IPS-NIHi7 (cell line): Measurements from ENCODE around the gene AAR2.
A peak's percentile ranks its signal among the peaks of the same experiment; 100 is the strongest.

Experiments
- DNase-seq: peaks from one replicate; pipeline ENCODE4 v3.0.0; 2012; ENCODE audit warnings: mixed read lengths; ENCODE audit errors: extremely low spot score

AAR2 gene

DNA sequence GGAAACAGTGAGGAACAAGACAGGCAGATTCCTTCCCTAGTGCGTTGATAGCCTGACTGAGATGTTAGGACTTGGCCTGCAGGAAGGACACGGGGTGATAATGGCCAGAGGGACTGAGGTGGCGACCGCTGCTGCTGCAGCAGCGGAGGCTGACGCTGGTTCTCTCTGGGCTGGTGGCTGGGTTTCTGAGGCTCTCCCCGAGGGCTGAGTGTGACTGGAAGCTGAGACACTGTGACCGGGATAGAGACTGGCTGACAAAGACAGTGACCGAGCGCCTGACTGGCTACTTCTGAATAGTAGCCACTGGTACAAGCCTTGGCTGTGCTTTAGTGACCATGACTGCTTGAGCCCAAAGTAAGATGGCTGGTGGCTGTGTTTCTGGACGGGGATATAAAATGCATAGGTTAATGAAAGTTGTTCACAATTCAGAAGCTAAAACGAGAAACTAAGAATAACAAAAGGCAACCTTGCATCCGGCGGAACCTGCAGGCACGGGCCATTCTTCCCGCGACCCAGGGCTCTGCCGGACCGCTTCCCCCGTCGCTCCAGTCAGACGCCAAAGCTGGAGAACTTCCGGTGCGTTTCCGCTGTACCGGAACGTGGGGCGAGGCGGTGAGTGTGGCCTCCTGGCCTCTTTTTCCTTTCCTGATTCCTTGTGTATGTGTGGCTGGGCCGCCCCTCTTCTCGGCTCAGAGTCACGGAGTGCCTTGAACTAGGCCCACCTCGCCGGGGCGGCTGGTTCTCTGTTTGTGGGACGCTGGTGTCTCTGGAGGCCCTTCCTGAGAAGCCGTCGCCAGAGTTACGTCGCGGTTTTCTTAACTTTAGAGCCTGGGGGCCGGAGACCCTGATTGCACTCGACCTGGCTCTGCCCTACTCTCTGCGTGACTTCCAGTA, at the start of gene AAR2:
Gene AAR2 (plus strand): TSS at position 587 of the 894 bp plus-strand sequence. CDS start 3,391 bp downstream, outside the sequence.
- peak; percentile 88 for DNase-seq

DNA sequence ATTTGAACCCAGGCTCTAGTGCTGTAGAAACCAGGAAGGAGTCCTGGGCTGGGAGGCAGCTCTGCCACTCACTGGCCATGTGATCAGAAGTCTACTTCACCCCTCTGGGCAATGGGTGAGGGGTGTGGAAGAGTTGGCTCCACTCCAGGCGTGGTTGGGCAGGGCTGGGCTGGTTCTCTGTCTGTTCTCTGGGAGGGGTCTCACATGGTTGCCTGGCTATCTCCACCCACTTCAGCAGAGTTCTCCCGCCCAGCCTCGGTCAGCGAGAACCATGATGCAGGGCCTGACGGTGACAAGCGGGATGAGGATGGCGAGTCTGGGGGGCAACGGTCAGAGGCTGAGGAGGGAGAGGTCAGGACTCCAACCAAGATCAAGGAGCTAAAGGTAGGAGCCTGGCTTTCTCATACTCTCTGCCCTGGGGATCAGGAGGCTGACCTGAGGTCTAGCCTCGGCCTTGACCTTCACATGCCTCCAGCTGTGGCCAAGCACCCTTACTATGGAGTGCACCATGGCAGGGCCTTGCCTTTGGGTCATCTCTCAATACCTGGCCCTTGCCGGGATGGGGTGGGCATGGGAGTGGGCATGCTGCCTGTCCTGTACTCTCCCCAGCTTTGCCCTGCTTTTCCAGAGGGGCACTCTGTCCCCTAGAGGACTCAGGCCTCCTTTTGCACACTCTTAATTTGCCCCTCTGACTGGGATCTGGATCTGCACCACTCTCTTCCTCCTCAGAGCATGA, 42.1 kb upstream of the AAR2 start:
- DNase-seq: no peak

DNA sequence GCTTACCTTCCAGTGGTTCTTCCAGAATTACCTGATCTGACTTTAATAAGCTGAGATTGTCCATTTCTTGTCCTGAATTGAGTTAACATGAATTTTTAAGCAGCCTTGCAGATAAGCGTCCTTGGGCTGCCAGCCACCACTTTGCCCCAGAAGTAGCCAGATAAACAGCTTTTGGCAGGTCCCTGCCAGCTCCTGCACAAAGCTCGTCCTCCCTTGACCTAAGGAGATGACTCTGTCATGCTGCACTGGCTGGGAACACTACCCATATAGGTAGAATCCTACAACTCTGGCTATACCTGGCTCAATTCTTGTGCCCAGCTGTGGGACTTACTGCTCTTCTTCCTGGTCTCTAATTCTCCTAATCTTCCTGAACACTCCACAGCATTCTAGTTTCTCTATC, 39.6 kb upstream of the AAR2 start:
- DNase-seq: no peak

DNA sequence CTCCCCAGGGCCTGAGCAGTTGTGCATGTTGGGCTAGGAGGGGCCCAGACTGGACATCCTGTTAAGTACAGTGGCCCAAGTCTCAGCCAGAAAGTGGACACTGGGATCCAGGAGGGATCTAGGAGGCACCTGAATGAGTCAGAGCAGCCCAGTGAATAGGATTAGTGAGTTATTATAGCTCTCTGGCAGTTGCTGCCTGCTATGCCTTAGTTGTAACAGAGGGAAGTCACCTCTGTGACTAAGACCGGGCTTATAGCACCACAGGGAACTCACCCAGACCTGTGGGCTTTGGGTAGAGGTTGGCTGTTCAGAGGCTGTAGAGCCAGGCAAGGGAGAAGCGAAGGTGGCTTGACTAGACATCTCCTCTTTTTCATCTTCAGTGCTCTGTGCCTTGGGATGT, 39.0 kb upstream of the AAR2 start:
- DNase-seq: no peak

GRCh38 chr20:36199345-36200257, 36.7 kb upstream of the AAR2 start:
- DNase-seq: peak; percentile 93

- no peak for DNase-seq
Observed at GRCh38 chr20:36200451-36200850, 35.8 kb upstream of the AAR2 start.

GRCh38 chr20:36201198-36201597, 35.1 kb upstream of the AAR2 start:
- no peak for DNase-seq

DNA sequence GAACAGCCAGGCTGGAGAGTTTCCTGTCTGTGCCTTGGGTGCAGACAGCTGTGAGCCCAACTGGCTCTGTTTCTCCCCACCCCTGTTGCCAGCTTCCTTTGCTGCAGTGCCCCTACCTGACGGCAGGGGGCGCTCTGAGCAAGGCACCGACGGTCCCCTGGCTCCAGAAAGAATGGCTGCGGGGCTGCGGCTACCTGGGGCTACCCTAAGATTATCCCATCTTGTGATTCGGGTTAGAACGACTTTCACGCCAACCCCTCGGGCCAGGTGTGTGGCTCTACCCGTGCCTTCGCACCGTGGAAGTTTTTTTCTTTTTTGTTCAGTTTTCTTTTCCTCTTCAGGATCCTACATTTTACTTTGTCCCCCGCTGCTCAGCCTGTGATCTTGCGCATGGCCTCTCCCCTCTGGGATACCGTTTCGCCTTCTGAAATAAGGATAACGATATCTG, 33.4 kb upstream of the AAR2 start:
- peak; percentile 97 for DNase-seq

DNA sequence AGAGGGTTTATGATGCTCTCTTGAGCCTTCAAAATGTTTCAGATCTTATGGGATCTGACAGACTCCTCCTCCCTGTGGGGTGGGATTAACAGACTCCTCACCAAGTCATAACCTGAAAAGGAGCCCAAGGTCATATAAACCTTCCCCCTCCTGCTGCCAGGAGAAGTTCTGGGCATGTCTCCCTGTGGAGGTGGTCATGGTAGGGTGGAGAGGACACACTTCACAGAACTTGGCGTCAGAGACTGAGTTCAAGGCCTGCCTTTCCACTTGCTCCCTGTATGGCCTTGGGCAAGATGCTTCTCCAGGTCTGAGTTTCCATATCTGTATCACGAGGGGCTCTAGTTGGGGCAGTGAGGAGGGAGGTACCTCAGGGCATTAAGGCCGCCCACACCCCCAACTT, 32.4 kb upstream of the AAR2 start:
- no peak for DNase-seq

DNA sequence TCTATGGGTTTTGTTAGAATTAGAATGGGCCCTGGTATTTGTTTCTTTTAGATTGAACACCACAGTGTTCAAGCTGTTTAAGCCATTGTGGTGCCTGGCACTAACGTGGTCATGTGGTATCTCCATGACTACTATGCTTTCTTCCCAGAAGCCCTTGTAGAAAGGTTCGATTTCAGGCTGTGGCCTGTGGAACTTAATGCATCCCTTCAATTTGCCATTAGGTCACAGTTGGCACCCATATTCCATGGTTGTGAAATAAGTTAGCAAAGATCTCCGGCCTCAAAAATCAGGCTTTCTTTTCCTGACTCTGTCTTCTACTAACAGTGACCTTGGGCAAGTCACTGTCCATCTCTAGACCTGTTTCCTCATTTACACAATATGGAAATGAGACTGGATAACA, 31.3 kb upstream of the AAR2 start:
- DNase-seq: no peak

- DNase-seq: no peak
Observed at GRCh38 chr20:36206068-36206467, 30.2 kb upstream of the AAR2 start.

DNA sequence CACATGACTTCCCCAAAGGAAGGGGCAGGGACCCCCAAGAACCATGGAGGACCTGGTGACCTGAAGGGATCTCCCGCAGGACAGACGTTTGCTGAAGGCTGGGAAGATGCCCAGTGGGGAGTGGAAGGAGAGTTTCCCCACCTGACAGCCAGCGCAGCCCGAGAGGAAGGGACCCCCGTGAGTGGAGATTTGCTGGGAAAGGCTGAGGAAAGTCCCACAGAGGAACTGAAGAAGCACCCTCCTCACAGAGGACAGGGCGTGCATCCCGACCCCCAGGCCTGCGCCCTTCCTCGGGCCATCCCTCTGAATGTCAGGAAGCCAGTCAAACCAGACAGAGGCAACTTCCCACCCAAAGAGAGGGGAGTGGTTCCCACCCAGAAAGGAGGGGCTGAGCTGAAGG, 29.6 kb upstream of the AAR2 start:
- DNase-seq: no peak

DNA sequence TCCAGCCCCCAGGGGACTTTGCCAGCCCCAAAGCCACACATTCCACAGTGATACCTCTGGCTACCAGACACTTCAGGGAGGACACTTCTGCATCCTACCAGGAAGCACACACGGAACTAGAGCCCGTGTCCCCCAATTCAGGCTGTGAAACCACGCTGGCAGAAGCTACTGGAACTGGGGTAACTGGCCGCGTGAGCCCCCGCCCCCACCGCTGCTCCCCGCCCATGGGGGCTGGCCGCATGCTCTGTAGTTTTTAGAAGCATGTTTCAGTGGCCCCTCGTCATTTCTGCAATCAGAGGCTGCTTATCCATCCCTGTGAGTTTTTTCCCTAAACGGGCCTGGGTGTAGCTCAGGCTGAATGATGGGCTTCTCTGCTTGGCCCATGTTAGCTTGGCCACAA, 28.7 kb upstream of the AAR2 start:
- no peak for DNase-seq

GRCh38 chr20:36208257-36208656, 28.0 kb upstream of the AAR2 start:
- DNase-seq: no peak

- DNase-seq: no peak
Observed at GRCh38 chr20:36210436-36211021, 25.7 kb upstream of the AAR2 start.

DNA sequence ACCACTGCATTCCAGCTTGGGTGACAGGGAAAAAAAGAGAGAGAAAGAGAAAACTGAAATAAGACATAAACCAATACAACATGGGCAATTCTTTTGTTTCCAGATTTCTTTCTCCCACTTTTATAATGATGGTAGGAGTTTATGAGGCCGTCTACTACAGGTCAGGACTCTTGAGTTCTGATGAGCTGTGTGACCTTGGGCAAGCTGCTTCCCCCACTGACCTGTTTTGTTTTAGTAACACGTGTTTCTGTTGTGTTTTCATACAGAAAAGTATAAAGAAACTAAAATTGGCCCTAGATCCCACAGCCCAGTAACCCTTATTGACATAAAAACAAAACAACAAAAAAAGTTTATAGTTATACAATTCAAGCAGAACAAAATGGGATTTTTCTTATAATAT, 22.9 kb upstream of the AAR2 start:
- DNase-seq: no peak

DNA sequence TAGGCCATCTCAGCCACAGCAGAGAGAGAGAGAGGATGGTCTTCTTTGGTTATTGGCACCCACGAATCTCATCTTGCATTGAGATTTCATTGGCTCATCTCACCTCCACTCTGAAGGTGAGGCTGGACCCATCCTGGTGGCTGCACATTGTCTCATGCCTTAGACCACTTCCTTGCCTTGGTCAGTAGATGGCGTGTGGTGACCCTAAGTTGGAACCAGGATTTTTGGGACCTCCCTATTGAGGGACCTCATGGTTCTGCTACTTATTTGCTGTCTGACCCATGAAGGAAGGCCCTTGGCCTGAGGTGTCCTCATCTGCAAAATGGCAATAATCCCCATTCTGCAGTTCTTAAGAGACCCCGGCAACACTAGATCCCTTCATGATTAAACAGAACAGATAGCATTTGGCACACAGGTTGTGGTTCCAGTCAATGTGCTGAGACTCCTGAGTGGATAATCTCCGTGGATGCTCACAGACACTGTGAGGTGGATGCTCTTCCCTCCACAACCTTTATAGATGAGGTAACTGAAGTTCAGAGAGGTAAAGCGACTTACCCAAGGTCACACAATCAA, 21.5 kb upstream of the AAR2 start:
- peak; percentile 71 for DNase-seq

GRCh38 chr20:36215778-36216177, 20.5 kb upstream of the AAR2 start:
- no peak for DNase-seq

GRCh38 chr20:36216314-36217025, 19.8 kb upstream of the AAR2 start:
- no peak for DNase-seq

- peak; percentile 91 for DNase-seq
Observed at GRCh38 chr20:36217226-36217625, 19.1 kb upstream of the AAR2 start.
